ENCODE measurements around the gene IL1RAPL2.

The IL1RAPL2 gene

GRCh38 chrX:104935581-104935980, 369.6 kb downstream of the IL1RAPL2 start:
- no peak for DNase-seq (ENCODE audit: extremely low spot score)
- POLR2A ChIA-PET = no interaction called here
- TF ChIP-seq ARNT (IDR thresholded peaks at IDR 0.05) (no peak), ELF4 (IDR thresholded peaks at IDR 0.05) (no peak), FOXA1 (IDR thresholded peaks at IDR 0.05) (no peak), PKNOX1 (IDR thresholded peaks at IDR 0.05) (no peak), LEF1 (IDR thresholded peaks at IDR 0.05; ENCODE audit: borderline replicate concordance) (no peak), FOXM1 (IDR thresholded peaks at IDR 0.05; ENCODE audit: borderline replicate concordance) (no peak), NFRKB (IDR thresholded peaks at IDR 0.05) (no peak), HDGF (IDR thresholded peaks at IDR 0.05; ENCODE audit: borderline replicate concordance) (no peak), ZNF384 (IDR thresholded peaks at IDR 0.05) (no peak), L3MBTL2 (conservative IDR thresholded peaks at IDR 0.05) (no peak), BHLHE40 (IDR thresholded peaks at IDR 0.05; ENCODE audit: borderline replicate concordance) (no peak), SUZ12 (IDR thresholded peaks at IDR 0.05) (no peak), CTBP1 (IDR thresholded peaks at IDR 0.05; ENCODE audit: borderline replicate concordance) (no peak), FOXK2 (IDR thresholded peaks at IDR 0.05) (no peak), TARDBP (IDR thresholded peaks at IDR 0.05) (no peak), SP1 (IDR thresholded peaks at IDR 0.05) (no peak)
- CTCF ChIA-PET = no interaction called here

- no peak for TF ChIP-seq BHLHE40 (IDR thresholded peaks at IDR 0.05; ENCODE audit: borderline replicate concordance)
- no peak for TF ChIP-seq SUZ12 (IDR thresholded peaks at IDR 0.05)
- TF ChIP-seq CTBP1 (IDR thresholded peaks at IDR 0.05; ENCODE audit: borderline replicate concordance) = no peak
- no peak for TF ChIP-seq LEF1 (IDR thresholded peaks at IDR 0.05; ENCODE audit: borderline replicate concordance)
- no peak for TF ChIP-seq SP1 (IDR thresholded peaks at IDR 0.05)
- TF ChIP-seq FOXA1 (IDR thresholded peaks at IDR 0.05) = no peak
- no peak for TF ChIP-seq PKNOX1 (IDR thresholded peaks at IDR 0.05)
- no peak for TF ChIP-seq FOXM1 (IDR thresholded peaks at IDR 0.05; ENCODE audit: borderline replicate concordance)
- no peak for TF ChIP-seq TARDBP (IDR thresholded peaks at IDR 0.05)
- TF ChIP-seq ZNF384 (IDR thresholded peaks at IDR 0.05) = no peak
- no peak for TF ChIP-seq ELF4 (IDR thresholded peaks at IDR 0.05)
- no peak for TF ChIP-seq ARNT (IDR thresholded peaks at IDR 0.05)
- no peak for TF ChIP-seq FOXK2 (IDR thresholded peaks at IDR 0.05)
- no peak for TF ChIP-seq L3MBTL2 (conservative IDR thresholded peaks at IDR 0.05)
- no peak for TF ChIP-seq HDGF (IDR thresholded peaks at IDR 0.05; ENCODE audit: borderline replicate concordance)
- TF ChIP-seq NFRKB (IDR thresholded peaks at IDR 0.05) = no peak
- ChIA-PET POLR2A (no interaction called here), CTCF (no interaction called here)
- no peak for DNase-seq (ENCODE audit: extremely low spot score)
Measured at GRCh38 chrX:104953251-104953650, 387.3 kb downstream of the IL1RAPL2 start.

GRCh38 chrX:104961926-104962325, 395.9 kb downstream of the IL1RAPL2 start:
- CTCF ChIA-PET = no interaction called here
- DNase-seq (ENCODE audit: extremely low spot score) = no peak
- TF ChIP-seq HDGF (IDR thresholded peaks at IDR 0.05; ENCODE audit: borderline replicate concordance) (no peak), NFRKB (IDR thresholded peaks at IDR 0.05) (no peak), LEF1 (IDR thresholded peaks at IDR 0.05; ENCODE audit: borderline replicate concordance) (no peak), SP1 (IDR thresholded peaks at IDR 0.05) (no peak), SUZ12 (IDR thresholded peaks at IDR 0.05) (no peak), FOXM1 (IDR thresholded peaks at IDR 0.05; ENCODE audit: borderline replicate concordance) (no peak), FOXK2 (IDR thresholded peaks at IDR 0.05) (no peak), BHLHE40 (IDR thresholded peaks at IDR 0.05; ENCODE audit: borderline replicate concordance) (no peak), L3MBTL2 (conservative IDR thresholded peaks at IDR 0.05) (no peak), FOXA1 (IDR thresholded peaks at IDR 0.05) (no peak), CTBP1 (IDR thresholded peaks at IDR 0.05; ENCODE audit: borderline replicate concordance) (no peak)
- POLR2A ChIA-PET = no interaction called here

- ChIA-PET POLR2A (no interaction called here), CTCF (no interaction called here)
- TF ChIP-seq BHLHE40 (IDR thresholded peaks at IDR 0.05; ENCODE audit: borderline replicate concordance) (no peak), FOXM1 (IDR thresholded peaks at IDR 0.05; ENCODE audit: borderline replicate concordance) (no peak), HDGF (IDR thresholded peaks at IDR 0.05; ENCODE audit: borderline replicate concordance) (no peak), SP1 (IDR thresholded peaks at IDR 0.05) (no peak), PKNOX1 (IDR thresholded peaks at IDR 0.05) (no peak), FOXK2 (IDR thresholded peaks at IDR 0.05) (no peak), TARDBP (IDR thresholded peaks at IDR 0.05) (no peak), FOXA1 (IDR thresholded peaks at IDR 0.05) (no peak), L3MBTL2 (conservative IDR thresholded peaks at IDR 0.05) (no peak), ARNT (IDR thresholded peaks at IDR 0.05) (no peak), LEF1 (IDR thresholded peaks at IDR 0.05; ENCODE audit: borderline replicate concordance) (no peak), CTBP1 (IDR thresholded peaks at IDR 0.05; ENCODE audit: borderline replicate concordance) (no peak), NFRKB (IDR thresholded peaks at IDR 0.05) (no peak), ZNF384 (IDR thresholded peaks at IDR 0.05) (no peak), ELF4 (IDR thresholded peaks at IDR 0.05) (no peak), SUZ12 (IDR thresholded peaks at IDR 0.05) (no peak)
- no peak for DNase-seq (ENCODE audit: extremely low spot score)
Measured at GRCh38 chrX:104968241-104968640, 402.2 kb downstream of the IL1RAPL2 start.

GRCh38 chrX:104972737-104973136, 406.7 kb downstream of the IL1RAPL2 start:
- no peak for TF ChIP-seq ARNT (IDR thresholded peaks at IDR 0.05)
- no peak for TF ChIP-seq L3MBTL2 (conservative IDR thresholded peaks at IDR 0.05)
- TF ChIP-seq LEF1 (IDR thresholded peaks at IDR 0.05; ENCODE audit: borderline replicate concordance) = no peak
- TF ChIP-seq ELF4 (IDR thresholded peaks at IDR 0.05) = no peak
- DNase-seq (ENCODE audit: extremely low spot score) = no peak
- CTCF ChIA-PET = no interaction called here

GRCh38 chrX:104987063-104987462, 421.1 kb downstream of the IL1RAPL2 start:
- POLR2A ChIA-PET = no interaction called here
- no peak for DNase-seq (ENCODE audit: extremely low spot score)
- no peak for TF ChIP-seq LEF1 (IDR thresholded peaks at IDR 0.05; ENCODE audit: borderline replicate concordance)
- CTCF ChIA-PET = no interaction called here

More at GRCh38 chrX:104972737-104973136, 406.7 kb downstream of the IL1RAPL2 start:
- POLR2A ChIA-PET = no interaction called here
